HUDEP-2 (cell line): ENCODE data around the gene RBM44.

Source experiments
- DNase-seq, 76 experiments: peaks; one replicate each; lab custom pipeline; 2025; ENCODE audit not compliant: unreplicated experiment in 76 of 76; lab: John Stamatoyannopoulos, UW

RBM44 gene

DNA sequence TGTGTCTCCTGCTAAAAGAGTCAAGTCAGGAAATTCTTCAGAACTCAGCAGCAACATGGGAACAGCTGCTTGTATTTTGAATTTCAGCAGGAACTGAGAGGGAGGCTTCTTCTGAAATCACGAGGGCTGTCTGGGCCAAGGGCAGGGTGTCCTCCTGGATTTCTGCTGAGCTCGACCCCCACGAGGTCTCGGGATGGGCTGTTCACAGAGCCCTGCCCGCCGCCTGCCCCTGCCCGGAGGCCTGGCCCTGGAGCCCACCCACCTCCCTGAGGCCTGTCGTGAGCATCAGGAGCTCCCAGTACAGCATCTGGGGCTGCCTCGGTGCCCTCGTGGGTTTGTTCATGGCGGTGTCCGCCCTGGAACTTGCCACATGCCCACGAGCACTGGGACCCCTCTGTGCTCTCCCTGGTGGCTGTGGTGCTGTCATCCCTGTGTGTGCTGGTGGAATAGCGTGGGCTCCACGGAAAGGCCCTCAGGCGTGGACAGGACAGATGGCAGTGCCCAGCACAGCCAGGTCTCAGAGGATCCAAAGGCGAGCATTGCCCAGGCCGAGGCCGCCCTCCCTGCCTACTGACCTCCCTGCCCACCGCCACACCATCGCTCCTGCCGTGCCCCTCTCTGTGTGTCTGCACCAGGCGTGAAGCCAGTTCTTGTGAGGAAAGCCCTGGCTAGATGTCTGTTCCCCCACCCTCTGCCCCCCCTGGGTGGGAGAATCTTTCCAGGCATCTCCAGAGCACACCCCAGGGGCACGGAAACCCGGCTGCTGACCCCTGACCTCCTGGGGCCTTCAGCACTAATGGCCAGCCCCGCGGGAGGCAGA is 86.7 kb downstream of the RBM44 start:
- DNase-seq: no peak

DNA sequence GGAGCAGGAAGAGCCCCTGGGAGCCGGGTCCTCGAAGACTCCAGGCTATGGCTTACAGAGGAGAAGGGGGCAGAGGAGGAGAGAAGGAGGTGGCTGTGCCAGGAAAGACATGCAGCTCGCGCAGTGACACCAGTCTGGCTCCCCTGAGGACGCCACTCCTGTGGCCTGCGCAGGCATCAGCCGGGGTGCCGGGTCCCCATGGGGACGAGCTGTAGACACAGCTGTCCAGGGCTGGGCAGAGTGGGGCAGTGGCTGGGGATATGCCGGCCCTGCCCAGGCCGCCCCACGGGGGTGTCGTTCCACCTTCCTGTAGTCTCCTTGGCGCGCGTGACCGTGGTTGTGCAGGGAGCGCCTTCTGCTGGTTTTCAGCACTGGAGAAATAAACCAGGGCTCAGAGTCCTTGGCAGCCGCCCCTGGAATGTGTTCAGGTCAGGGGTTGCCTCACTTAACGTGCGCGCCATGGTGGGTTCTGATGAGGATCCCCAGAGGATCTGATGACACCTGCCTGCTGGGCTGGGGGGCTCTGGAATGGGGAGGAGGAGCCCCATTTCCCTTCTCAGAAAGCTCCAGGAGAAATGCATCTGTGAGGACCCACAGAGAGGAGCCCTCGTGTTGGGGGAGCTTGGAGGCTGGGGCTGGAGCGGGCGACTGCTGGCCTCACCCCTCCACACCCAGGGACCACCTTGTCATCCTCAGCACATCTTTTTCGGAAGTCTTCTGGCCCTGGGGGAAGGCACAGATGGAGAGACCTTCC is 87.5 kb downstream of the RBM44 start:
- DNase-seq: no peak

GRCh38 chr2:237886685-237887481 is 88.3 kb downstream of the RBM44 start:
- DNase-seq: no peak

GRCh38 chr2:237888389-237888788 is 89.8 kb downstream of the RBM44 start:
- DNase-seq: no peak

GRCh38 chr2:237889016-237889415 is 90.4 kb downstream of the RBM44 start:
- DNase-seq: no peak

GRCh38 chr2:237889811-237890210 is 91.2 kb downstream of the RBM44 start:
- no peak for DNase-seq
